HG03196 (cell line): ENCODE results near the gene C4A.
"Not testable (repeated sequence)": the region's sequence is repeated elsewhere in the genome, so short reads cannot be mapped to it uniquely, and the experiment has no call there.

Source experiments
- ATAC-seq: cut with Tn5 transposase; IDR thresholded peaks from one replicate; pipeline ENCODE4 v1.9.1; 2021; ENCODE audit not compliant: unreplicated experiment

C4A gene

GRCh38 chr6:32014547-32014946, 32.7 kb downstream of the C4A start, which contains the start of gene C4B:
TSS of gene C4B (plus strand) at chr6:32014795. CDS start at chr6:32014846, 51 bp downstream.
- not testable (repeated sequence) for ATAC-seq

- ATAC-seq, result not testable (repeated sequence)
These were observed 40.2 kb downstream of the C4A start for GRCh38 chr6:32022100-32022499.

- not testable (repeated sequence) for ATAC-seq
These were observed 46.8 kb downstream of the C4A start for GRCh38 chr6:32028631-32029030.

- not testable (repeated sequence) for ATAC-seq
These were observed 47.7 kb downstream of the C4A start for GRCh38 chr6:32029553-32029952.

- not testable (repeated sequence) for ATAC-seq
These were observed 53.6 kb downstream of the C4A start for GRCh38 chr6:32035283-32036013.

GRCh38 chr6:32037136-32037535, 55.3 kb downstream of the C4A start:
- ATAC-seq, result not testable (repeated sequence)

GRCh38 chr6:32037598-32038524, 56.0 kb downstream of the C4A start, which contains the start of gene CYP21A2:
TSS of gene CYP21A2 (plus strand) at chr6:32038415. CDS start at chr6:32038423, 8 bp downstream.
- not testable (repeated sequence) for ATAC-seq

GRCh38 chr6:32038878-32039277, 57.0 kb downstream of the C4A start:
- ATAC-seq, result not testable (repeated sequence)

- not testable (repeated sequence) for ATAC-seq
These were observed 57.7 kb downstream of the C4A start for GRCh38 chr6:32039321-32040274.

- not testable (repeated sequence) for ATAC-seq
These were observed 58.6 kb downstream of the C4A start for GRCh38 chr6:32040299-32041049.

- not testable (repeated sequence) for ATAC-seq
These were observed 59.1 kb downstream of the C4A start for GRCh38 chr6:32041050-32041321.

GRCh38 chr6:32041385-32041784, 59.5 kb downstream of the C4A start:
- ATAC-seq, result not testable (repeated sequence)

GRCh38 chr6:32042276-32042675, 60.4 kb downstream of the C4A start:
- ATAC-seq, result not testable (repeated sequence)

- not testable (repeated sequence) for ATAC-seq
These were observed 61.9 kb downstream of the C4A start for GRCh38 chr6:32043589-32044380.

GRCh38 chr6:32044916-32045315, 63.1 kb downstream of the C4A start:
- not testable (repeated sequence) for ATAC-seq

GRCh38 chr6:32045811-32046449, 64.1 kb downstream of the C4A start:
- ATAC-seq, result no peak

GRCh38 chr6:32046450-32047083, 64.7 kb downstream of the C4A start:
- no peak for ATAC-seq

- ATAC-seq, result no peak
These were observed 65.2 kb downstream of the C4A start for GRCh38 chr6:32047084-32047478.
